Superior temporal gyrus (tissue), 1 donor: Measurements from ENCODE around the gene CBLB.

ENCODE experiments used
- DNase-seq: peaks from one replicate; pipeline ENCODE4 v3.0.0-alpha.2; 2016; ENCODE audit errors: extremely low spot score

Gene CBLB

DNA sequence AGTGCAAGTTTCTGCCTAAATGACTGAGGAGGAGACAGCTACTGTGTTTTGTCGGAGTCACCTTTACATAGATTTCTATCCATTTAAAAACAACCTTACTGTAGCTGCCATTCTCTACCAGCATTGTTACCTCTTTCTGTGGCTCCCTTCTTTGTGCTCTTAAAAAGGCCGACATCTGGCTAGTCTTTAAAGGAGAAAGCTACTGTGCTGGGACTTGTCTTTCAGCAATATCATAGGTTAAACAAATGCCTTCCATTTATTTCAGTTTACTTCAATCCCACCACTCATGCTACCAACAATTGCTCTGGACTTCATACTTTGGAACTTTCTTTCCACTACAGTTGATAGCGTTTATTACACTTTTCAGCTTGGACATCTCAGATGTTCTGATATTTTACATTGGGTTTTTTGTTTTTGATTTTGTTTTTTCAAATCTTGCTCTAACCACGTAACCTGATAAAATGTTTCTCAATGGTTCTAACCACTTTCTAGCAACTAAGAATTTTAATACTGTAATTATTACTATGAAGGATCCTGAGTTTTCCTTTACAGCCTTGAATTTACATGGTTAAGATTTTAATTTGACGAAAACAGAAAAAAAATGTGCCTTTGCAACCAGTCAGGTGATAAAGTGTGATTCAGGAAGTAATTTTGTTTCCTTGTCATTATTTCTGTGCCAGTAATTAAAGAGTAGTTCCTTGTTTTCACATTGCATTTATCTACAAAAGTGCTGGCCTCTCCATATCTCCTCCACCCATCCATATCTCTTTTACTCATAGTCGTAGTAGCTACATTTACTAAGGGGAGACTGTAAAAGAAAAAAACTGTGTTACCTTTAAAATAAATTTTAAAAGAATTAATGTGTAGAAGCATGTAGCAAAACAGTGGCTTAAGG, 1.3 kb upstream of the CBLB start:
- DNase-seq, result no peak

DNA sequence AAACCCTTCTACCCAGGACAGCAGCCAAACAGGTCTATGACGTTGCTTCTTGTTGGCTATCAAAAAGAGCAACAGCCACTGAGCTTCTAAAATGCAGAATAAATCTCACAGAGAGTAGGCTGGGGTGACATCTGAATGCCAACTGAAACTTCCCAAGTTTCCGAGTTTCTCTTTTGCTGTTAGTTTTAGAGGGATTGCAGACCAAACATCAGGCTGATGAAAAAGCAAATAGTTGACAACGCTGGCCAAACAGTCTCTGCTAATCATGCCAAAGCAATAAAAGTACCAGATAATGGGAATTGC, 670 bp upstream of the CBLB start:
- no peak for DNase-seq

GRCh38 chr3:105868431-105868741, 426 bp downstream of the CBLB start:
- DNase-seq, result no peak

- DNase-seq, result peak; percentile 65
These were observed 941 bp downstream of the CBLB start for GRCh38 chr3:105867712-105868430.

- no peak for DNase-seq
These were observed 1.9 kb downstream of the CBLB start for GRCh38 chr3:105866656-105867653.

DNA sequence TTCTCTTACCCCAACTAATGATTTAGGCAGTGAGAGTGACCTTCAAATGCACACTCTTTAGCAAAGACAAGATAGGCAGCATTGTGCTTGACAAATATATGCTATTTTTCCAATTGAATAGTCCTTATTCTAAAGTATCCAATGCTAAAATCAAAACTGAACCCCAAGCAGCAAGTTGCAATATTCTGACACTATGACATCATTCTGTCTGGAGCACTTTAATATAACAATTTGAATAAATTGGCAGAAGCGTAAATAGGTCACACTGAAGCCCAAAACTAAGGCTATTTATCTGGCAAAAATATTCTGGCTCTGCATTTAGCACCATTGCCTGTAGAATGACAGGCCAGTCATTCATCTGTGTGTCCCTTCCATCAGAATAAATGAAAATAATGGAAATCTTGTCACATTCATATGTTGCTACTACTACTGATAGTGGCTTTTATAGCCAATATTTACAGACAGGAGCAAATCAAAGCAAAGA, 2.9 kb downstream of the CBLB start:
- no peak for DNase-seq

GRCh38 chr3:105865016-105865623, 3.7 kb downstream of the CBLB start:
- DNase-seq, result no peak

DNA sequence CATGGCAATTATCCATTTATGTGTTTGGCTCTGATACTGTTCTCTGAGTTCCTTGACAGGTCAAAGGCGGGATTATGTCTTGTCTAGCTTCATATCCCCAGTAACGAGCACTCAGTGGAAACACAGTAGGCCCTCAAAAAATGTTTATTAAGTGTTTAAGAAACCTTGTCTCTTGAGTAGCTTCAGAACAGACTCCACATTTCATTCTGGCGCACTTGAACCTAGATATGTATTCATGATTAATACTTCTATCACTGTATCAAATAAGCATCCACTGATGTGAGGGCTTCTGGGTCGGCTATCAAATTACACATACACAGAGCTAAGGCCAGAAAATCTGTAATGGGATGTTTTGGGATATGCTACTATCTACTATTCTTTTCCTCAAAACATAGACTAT, 4.6 kb downstream of the CBLB start:
- no peak for DNase-seq

DNA sequence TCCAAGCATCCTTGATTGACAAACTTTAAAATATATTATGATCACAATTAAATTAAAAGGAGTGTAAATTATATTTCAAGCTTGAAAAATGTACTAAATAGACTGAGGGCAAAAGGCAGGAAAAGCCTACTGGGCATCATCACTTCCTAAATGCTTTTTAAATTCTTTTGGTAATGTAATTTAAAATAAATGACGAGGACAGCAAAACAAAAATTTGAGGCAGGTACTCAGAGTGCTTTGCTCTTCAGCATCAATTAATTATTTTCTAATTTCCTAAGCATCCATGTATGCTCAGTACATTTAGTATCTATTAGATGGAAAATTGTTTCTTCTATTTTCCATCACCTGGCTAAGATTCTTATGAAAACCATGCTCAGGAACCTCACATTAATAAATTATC, 5.2 kb downstream of the CBLB start:
- DNase-seq, result no peak

DNA sequence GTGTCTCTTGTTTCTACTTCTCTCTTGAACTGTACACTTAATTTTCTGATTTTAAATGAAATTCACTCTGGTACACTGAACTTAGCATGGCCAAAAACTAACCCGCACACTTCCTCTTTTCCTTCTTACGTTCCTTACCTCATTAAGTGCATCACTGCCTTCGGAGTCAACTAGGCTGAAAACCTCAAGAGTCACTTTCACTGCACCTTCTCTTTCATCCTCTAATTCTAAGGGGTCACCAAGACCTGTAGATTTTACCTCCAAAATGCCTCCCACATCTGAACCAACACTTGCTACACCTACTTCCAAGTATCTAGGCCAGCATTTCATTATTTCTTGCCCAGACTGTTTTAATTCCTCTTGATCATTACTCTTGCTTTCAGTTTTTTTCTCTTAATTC, 6.6 kb downstream of the CBLB start:
- no peak for DNase-seq

GRCh38 chr3:105860641-105861040, 8.2 kb downstream of the CBLB start:
- no peak for DNase-seq

GRCh38 chr3:105858017-105858416, 10.8 kb downstream of the CBLB start:
- DNase-seq, result no peak

DNA sequence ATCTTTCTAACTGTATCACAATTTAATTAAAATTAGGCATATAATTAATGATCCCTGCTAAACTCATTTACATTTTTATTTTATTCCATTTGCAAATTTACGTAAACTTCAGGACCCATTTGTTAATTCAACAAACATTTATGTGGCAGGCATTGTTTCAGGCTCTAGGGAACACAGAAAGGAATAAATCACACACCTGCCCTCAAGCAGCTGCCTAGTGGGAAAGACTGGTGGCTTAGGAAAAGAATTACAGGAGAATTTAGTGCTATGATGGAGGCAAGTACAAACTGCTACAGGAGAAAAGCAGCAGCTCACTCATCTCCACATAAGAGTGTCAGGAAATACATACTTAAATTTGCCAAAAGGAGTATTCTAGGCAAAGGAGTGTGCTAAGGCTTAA, 11.2 kb downstream of the CBLB start:
- no peak for DNase-seq

DNA sequence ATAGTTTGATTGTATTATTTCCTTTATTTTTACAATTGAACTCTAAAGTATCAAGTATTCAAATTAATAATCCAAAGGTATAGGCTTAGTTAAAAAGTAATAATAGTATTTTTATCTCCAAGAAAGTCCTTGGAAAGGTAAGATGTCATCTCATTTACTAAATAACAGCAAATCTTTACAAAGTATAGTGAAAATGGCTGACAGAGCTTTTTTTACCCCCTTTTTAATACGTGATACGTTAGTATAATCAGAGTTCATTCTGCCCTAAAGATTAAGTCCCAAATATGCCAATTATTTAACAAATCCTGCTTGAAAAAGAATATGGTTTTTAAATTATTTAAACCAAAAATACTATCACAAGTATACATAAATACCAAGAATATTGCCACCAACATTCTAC, 12.2 kb downstream of the CBLB start:
- no peak for DNase-seq

DNA sequence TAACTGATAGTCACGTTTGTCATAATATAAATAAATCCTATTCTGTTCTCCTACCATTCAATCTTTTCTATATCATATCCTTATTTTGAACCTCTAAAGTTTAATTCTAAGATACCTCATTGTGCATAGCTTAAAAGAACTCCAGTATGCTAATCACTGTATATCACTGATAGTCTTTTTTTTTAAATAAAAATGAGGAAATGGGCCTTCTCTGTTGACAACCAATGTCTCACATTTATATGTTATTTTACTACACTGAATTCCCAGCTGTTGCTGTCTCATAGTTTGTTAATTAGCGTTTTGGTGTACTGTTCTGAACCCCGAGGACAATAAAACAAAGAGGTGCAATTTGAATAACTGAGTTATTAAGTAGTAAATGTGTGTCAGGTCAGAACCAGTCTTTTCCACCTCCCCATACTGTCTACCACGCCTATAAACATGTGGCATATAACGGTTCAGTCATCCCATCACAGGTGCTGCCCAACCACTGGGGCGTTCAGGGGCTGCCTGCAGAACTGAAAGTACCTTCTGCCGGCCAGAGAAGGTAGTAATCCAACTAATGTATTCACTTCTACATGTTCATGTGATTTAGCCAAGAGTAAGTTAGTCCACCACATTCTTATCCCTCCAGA, 14.9 kb downstream of the CBLB start:
- no peak for DNase-seq

DNA sequence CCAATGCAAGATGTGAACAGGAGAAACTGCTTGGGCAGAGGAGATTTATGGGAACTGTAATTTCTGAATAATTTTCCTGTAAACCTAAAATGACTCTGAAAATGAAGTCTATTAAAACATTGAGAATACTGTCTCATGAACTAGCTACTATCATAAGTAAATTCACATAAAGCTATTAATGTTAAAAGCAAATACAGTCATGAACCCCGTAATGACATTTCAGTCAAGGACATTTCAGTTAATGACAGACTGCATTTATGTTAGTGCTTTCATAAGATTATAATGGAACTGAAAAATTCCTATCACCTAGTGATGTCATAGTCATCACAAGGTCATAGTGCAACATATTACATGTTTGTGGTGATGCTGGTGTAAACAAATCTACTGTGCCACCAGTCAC, 17.2 kb downstream of the CBLB start:
- DNase-seq, result no peak

GRCh38 chr3:105851176-105851575, 17.6 kb downstream of the CBLB start:
- no peak for DNase-seq

DNA sequence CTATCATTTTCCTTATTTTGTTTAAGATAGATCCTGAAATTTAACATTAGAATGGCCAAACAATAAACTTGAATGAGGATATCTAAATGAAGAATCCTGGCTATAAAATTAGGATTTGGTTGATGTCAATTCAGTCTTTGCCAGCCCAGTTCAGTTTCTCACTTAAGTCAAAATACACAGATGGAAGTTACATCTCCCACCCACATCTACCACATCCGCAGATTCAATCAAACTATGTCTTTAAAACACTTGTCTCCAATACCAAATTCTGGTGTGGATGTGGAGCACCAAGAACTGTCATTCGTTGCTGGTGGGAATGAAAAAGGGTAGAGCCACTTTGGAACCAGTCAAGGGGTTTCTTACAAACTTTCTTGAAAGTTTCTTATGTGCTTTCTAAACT, 18.2 kb downstream of the CBLB start:
- DNase-seq, result no peak

DNA sequence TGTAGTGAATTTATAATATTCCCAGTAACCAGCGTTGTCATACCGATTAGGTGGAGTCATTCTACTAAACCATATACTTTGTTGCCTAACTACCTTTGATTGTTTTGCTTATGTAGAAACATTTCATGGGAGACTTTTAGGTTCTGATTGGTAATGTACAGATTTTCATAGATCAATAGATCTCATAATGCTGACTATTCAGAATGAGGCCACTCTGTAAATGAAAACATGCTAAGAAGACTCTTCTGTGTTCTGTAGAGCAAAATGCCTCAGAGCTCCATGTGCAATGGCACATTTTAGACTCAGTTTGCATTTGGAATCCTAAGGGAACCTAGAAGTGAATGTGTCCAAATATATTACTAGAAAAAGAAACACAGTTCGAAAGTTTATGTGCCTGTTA, 20.0 kb downstream of the CBLB start:
- DNase-seq, result no peak

GRCh38 chr3:105847865-105848264, 20.9 kb downstream of the CBLB start:
- DNase-seq, result no peak

- no peak for DNase-seq
These were observed 21.4 kb downstream of the CBLB start for GRCh38 chr3:105847452-105847851.
